Hepatocyte (in vitro differentiated cells): ENCODE measurements around the gene SLC10A3.

ENCODE experiments used
- EZH2 ChIP-seq: fragments of 200-600 bp; sonication (generic); IDR thresholded peaks from 2 replicates; pipeline ENCODE4 v1.6.1; 2016; ENCODE audit warnings: antibody characterized with exemption, mild to moderate bottlenecking, borderline replicate concordance
- TF ChIP-seq, protein P1 (sequence below): fragments of 200-600 bp; sonication (generic); IDR thresholded peaks from 2 replicates; pipeline ENCODE4 v1.5.1; 2016; ENCODE audit warnings: antibody characterized with exemption, mild to moderate bottlenecking; ENCODE audit not compliant: poor library complexity

DNA sequence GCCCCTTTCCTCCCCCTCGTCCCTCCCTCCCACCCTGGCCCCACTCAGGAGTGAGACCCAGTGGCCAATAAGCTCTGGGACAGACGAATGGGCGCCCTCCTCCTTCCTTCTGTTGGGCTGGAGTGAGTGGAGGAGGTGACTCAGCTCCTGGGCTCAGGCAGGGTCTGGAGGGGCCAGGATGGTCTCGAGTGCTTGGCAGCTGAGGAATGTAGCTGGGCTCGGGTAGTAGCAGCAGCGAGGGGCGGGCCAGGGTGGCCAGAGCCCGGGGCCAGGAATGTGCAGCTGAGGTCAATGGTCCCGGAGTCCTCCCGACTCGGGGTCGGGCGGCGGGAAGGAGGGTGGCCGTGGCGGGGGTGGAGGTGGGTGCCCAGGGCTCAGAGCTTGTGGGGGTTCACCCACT lies 41.2 kb upstream of the SLC10A3 start:
- no peak for TF ChIP-seq EZH2
- TF ChIP-seq, protein P1, sequence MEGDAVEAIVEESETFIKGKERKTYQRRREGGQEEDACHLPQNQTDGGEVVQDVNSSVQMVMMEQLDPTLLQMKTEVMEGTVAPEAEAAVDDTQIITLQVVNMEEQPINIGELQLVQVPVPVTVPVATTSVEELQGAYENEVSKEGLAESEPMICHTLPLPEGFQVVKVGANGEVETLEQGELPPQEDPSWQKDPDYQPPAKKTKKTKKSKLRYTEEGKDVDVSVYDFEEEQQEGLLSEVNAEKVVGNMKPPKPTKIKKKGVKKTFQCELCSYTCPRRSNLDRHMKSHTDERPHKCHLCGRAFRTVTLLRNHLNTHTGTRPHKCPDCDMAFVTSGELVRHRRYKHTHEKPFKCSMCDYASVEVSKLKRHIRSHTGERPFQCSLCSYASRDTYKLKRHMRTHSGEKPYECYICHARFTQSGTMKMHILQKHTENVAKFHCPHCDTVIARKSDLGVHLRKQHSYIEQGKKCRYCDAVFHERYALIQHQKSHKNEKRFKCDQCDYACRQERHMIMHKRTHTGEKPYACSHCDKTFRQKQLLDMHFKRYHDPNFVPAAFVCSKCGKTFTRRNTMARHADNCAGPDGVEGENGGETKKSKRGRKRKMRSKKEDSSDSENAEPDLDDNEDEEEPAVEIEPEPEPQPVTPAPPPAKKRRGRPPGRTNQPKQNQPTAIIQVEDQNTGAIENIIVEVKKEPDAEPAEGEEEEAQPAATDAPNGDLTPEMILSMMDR: no peak
